Umbilical cord (tissue), 2 donors: ENCODE results near the gene ZYX. TPM values are rescaled to one million over a fixed set of nuclear protein-coding genes. Genes with fewer than 3 reads are reported as not detected.
"Not testable (repeated sequence)": the region's sequence is repeated elsewhere in the genome, so short reads cannot be mapped to it uniquely, and the experiment has no call there.

Source experiments
- DNase-seq: peaks from one replicate; pipeline ENCODE4 v3.0.0-alpha.2; 2015; ENCODE audit warnings: low spot score
- total RNA-seq: library from RNA; depleted of rRNA; stranded (reverse); fragments of >200 nt; gene quantifications from one replicate; pipeline ENCODE4 v1.2.3, GENCODE V29; 2014; ENCODE audit warnings: low replicate concordance; ENCODE audit not compliant: insufficient read depth

Gene ZYX
- total RNA-seq, 1 donor from 2014 or later: 42.1 TPM

DNA sequence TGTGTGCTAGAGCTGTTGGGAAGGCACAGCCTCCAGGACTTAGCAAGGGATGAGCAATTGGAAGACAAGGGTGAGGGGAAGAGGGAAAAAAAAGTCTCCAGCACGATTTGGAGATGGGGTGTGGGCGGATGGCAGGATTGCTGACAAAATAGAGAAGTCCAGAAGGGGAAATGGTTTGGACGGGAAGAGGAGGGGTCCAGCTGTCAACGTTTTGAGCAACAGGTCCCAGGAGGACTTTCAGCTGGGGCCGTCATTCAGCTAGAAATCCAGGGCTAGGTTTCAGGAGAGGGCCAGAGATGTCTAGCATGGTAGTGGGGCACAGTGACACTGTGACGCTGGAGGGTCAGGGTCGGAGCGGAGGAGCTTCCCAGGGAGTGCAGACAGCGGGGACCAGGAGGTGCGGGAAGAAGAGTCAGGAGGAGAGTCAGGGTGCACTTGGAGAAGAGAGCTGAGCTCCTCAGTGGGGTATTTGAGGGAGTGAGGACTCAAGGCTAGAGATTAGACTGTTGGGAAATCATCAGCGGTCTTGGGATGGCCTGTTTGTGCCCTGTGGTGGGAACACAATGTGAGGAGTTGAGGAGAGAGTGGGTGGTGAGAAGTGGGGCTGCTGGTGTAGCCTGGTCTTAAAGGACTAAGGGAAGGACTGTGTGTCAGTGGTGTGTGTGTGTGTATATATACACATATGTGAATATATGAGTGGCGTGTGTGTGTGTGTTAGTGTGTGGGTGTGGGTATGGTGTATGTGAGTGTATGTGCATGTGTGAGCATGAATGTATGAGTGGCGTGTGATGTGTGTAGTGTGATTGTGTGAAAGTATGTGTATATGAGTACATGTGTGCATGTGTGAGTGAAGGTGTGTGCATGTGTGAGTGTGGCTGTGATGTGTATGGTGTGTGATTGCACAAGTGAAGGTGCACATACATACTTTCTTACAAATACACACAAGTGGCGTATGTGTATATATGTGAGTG is 3.8 kb downstream of the ZYX start:
- no peak for DNase-seq

DNA sequence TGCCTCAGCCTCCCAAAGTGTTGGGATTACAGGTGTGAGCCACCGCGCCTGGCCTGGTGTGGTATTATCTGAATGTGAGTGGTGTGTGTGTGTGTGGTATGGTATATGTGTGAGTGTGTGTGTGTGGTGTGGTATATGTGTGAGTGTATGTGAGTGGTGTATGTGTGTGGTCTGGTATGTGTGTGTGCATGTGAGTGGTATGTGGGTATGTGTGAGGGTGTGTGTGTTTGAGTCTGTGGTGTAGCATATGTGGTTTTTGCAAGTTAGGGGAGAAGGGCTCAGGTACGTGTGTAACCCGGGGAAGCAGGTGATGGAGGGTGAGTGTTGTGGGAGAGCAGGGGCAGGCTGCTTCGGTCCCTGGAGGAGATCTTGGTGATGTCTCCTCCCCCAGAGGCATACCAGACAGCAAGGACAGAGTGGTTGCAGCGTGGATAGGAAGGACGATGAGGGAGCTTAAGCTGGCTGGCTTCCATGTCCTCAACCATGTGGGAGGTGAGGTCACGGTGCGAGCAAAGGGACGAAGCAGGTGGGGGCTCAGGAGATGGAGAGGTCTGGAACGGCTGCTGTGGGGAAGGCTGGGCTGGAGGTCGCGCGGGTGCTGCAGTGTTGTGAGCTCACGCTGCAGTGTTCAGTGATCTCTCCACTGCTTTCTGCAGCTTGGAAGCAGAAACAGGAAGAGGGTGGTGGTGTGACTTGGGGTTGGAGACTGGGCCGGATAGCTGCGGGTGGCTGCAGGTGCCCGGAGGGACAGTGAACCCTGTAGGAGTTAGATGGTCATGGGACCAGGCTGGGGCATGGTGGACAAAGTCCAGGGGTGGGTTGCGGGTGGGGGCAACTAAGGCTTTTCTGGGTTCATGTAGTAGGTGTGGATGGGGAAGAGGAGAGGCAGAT is 5.0 kb downstream of the ZYX start:
- DNase-seq: no peak

DNA sequence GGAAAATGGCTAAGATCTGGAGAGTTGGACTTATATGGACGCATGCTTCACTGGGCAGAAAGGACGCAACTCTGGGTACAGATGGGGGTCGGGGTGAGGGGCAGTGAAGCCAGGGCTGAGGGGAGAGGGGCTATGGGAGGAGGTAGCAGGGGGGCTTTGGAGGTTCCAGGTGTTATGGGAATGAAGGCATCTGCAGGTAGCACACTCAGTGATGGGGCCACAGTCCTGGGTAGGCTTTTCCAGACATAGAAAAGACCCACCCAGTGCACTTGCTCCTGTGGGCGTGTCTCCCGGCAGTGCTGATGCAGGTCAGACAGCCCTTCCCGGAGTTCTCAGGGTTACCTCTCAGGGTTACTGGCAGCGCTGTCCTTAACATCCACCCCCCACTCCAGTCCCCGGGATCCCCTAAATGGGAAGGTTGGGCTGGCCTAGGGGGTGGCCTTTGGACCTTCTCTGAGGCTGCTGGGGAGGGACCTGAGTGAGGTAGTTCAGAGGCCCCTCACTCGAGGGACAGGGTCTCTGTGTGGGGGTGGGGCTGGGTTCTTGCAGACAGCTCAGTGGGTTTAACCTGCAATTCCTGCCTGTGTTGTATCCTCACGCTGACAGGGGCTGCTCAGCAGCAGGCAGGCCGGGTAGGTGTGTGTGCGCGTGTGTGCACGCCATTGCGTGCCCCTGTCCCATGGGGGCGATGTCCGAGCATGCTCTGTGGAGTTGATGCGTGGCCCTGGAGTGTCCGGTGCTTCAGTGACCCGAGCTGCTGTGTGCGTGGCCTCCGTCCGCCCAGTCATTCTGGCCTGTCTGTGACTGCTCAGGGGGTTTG is 6.2 kb downstream of the ZYX start:
- DNase-seq: no peak

DNA sequence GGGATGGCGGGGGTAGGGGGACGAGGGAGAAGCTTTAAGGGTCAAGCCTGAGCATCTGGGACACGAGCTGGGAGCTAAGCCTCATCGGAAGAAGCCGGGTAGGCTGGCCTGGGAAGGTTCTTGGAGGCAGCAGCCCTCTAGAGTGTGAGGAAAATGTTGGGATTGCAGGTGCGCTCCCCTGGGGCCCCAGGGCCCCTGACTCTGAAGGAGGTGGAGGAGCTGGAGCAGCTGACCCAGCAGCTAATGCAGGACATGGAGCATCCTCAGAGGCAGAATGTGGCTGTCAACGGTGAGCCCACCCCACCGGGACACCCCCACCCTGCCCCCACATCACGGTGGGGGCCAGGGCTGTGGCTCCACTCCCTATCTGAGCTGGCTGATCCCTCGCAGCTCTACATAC is 6.9 kb downstream of the ZYX start:
- no peak for DNase-seq

DNA sequence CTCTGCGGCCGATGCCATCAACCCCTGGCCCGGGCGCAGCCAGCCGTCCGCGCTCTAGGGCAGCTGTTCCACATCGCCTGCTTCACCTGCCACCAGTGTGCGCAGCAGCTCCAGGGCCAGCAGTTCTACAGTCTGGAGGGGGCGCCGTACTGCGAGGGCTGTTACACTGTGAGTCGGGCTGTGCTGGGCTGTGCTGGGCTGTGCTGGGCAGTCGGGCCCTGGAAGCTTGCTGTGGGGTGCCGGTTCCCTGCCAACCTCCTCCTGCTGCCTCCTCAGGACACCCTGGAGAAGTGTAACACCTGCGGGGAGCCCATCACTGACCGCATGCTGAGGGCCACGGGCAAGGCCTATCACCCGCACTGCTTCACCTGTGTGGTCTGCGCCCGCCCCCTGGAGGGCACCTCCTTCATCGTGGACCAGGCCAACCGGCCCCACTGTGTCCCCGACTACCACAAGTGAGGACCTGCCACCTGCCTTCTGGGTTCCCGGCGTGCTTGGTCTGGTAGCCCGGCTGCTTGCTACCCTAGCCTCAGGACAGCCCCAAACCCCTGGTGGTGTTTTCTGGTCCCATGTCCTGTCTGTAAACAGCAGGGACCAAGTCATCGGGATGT is 7.5 kb downstream of the ZYX start:
- DNase-seq: no peak

DNA sequence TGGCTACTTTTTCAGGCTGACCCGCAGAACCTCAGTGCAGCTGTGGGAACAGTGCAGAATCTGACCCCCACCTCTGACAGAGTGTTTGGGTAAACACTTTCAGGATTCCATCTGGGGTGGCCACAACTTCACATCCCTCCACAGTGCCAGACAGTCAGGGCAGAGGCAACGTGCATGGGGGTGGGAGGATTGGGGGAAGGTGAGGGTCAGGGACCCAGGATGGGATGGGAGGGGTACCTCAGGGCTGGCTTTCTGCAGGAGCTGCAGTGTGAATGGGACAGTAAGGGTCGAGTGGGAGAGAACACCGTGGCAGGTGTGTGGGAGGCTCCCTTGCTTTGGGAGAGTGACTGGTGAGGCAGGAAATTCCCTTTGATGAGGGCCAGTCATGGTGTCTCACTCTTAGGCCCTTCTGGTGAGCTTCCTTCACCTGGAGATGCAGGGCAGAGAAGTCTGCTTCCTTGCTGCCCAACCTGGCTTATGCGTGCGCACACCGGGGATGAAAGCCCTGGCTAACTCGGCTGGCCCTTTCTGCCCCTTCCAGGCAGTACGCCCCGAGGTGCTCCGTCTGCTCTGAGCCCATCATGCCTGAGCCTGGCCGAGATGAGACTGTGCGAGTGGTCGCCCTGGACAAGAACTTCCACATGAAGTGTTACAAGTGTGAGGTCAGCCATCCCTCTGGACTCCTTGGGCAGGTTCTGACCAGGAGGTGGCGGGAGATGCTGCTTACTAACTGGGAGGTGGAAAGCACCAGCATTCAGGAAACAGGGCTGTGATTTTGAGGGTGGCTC is 8.4 kb downstream of the ZYX start:
- no peak for DNase-seq

DNA sequence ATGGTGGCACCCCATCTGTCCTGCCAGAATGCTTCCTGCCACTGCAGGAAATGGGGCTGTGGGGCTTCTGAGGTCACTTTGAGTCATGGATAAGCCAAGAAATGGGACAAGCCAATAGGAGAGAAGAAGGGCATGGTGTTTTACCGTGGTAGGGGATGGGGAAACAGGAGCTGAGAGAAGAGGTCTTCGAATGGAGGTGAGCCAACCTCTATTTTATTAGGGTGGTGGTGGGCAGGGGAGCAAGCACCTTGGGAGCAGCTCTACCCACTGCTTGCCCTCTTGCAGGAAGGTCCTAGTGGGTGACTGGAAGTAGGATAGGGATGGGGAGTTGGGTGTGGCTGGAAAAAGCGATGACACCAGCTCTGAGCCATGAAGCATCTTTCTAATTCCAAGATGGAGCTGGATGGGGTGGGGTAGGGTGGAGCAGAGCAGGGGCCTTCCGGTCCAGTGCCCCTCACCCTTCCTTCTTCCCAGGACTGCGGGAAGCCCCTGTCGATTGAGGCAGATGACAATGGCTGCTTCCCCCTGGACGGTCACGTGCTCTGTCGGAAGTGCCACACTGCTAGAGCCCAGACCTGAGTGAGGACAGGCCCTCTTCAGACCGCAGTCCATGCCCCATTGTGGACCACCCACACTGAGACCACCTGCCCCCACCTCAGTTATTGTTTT is 9.1 kb downstream of the ZYX start:
- DNase-seq: no peak

DNA sequence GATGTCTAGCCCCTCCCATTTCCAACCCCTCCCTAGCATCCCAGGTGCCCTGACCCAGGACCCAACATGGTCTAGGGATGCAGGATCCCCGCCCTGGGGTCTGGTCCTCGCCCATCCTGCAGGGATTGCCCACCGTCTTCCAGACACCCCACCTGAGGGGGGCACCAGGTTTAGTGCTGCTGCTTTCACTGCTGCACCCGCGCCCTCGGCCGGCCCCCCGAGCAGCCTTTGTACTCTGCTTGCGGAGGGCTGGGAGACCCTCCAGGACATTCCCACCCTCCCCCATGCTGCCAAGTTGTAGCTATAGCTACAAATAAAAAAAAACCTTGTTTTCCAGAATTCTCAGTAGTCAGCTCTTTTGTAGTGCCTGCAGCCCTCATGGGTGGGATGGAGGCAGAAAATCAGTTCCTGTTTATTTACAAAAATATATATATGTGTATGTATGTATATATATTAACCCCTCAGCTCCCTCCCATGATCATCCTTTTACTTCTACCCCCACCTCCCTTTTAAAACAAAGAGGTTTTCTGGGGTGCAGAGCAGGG is 9.7 kb downstream of the ZYX start:
- DNase-seq: no peak

DNA sequence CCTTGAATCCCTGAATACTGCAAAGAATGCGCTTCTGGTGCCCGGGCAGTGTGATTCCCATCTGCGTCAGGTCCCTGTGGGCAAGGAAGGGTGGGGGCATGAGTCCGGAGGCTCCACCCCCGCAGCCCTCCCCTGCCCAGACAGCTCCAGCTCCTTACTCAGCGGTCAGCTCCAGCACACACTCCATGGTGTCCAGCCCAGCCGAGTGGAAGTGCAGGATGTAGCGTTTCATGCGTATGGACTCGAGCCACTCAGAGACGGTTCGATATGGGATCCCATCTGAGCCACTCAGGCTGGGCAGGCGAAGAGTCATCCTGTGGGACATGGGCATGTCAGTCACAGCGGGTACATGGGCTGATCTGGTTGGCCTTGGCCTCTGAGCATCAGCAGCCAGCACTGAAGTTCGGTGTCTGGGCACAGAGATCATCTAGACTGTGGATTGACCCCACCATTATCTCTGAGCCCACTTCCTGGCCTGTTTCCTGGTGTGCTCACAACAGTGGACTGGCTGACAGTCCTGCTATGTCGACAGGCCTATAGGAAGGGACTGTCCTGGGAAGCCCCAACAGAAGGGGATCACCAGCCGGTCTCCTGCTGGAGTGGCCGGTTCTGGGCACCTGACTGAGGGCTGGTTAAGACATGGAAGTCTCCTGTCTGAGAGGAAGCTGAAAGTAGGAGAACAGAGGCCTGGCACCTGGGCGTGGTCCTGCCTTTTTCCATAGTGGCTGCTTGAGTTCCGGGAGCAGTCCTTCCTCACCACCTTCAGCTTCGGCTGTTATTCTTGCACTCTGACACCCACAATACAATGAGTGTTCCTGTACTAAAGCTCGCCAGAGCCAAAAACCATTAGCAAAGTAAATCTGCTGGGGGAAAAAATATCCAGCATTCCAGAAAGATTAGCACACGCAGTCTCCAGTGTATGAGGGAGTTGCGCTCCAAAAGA is 10.6 kb downstream of the ZYX start:
- DNase-seq: peak; percentile 66

DNA sequence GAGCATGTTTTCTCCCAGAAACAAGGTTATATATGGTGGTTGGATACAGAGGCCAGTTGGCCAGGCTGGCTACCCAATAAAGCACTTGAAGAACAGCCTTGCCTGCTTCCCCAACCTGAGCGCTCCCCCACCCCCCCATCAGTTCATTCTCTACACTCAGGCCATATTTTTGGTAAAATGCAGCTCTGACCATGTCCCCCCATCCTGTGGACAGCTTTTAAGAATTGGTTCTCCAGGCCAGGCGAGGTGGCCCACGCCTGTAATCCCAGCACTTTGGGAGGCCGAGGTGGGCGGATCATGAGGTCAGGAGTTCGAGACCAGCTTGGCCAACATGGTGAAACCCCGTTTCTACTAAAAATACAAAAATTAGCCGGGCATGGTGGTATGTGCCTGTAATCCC is 11.3 kb downstream of the ZYX start:
- not testable (repeated sequence) for DNase-seq

DNA sequence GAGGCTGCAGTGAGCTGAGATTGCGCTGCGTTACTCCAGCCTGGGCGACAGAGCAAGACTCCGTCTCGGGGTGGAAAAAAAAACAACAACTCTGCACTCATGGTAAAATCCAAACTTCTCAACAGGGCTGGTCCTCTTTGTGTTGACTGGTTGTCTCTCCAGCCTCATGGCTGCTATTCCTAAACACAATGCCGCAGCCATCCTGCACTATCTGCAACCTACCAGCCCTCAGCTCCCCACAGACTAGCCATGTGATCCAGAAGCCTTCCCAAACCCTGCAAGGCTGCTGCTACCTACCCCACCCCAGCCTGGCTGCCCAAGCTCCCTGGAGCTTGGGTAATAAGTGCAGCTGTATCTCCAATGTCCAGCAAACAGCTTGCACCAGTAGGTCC is 11.7 kb downstream of the ZYX start:
- no peak for DNase-seq

DNA sequence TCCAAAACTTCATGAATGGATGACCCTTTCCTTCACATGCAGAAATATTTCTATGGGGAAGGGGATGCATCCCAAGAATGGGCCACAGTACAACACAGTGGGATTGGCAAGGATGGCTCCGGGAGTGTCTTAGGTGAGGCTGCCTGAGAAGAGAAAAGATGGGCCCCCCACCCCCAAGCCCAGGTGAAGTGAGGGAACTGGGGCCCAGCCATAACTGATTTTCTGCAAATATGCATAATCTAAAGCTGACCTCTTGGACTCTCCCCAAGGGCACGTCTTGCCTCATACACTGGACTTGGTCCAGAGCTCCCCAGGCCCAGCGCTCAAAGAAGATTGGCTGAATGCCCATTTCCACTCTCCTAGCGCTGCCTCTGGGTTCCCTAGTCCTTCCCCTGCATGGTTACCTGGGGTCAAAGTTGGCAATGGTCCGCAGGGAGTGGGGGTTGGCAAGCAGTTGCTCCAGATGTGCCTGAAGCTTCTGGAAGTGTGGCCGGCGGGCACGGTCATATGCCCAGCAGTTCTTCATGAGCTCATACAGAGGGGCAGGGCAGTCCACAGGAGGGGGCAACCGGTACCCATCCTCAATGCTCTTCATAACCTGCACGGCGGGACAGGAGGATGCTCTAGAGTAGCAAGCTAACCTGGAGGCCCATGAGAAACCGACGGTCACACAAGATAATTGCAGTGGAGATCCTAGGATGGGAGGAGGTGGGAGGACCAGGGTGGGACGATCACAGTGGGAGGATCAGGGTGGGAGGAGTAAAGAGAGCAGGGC is 12.3 kb downstream of the ZYX start:
- peak; percentile 49 for DNase-seq

DNA sequence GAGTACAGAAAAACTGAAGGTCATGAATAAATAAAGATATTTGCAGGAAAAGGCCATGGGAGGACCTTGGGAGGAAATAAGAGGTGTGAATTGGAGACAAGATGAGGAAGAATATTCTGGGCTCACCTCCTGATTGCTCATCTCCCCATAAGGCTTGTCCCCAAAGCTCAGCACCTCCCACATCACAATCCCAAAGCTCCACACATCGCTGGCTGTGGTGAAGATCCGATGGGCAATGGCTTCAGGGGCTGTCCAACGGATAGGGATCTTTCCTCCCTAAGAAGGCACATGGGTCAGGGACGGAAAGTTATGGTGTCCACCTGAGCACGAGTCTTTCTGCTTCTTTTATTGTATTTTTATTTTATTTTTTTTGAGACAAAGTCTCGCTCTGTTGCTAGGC is 12.9 kb downstream of the ZYX start:
- no peak for DNase-seq

DNA sequence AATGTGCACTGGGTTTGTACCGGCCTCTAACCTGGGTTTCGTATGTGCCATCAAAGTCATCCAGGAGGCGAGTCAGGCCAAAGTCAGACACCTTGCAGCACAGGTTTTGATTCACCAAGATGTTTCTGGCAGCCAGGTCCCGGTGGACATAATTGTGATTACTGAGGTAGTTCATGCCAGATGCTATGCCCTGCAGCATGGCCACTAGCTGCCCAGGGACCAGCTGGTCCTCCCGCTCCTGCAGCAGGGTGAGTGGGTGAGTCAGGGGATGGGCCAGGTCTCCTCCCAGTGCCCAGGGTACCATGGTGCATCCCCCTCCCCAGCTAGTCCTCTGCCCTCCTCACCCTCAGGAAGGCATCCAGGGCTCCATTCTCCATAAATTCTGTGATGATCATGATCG is 13.6 kb downstream of the ZYX start:
- no peak for DNase-seq

DNA sequence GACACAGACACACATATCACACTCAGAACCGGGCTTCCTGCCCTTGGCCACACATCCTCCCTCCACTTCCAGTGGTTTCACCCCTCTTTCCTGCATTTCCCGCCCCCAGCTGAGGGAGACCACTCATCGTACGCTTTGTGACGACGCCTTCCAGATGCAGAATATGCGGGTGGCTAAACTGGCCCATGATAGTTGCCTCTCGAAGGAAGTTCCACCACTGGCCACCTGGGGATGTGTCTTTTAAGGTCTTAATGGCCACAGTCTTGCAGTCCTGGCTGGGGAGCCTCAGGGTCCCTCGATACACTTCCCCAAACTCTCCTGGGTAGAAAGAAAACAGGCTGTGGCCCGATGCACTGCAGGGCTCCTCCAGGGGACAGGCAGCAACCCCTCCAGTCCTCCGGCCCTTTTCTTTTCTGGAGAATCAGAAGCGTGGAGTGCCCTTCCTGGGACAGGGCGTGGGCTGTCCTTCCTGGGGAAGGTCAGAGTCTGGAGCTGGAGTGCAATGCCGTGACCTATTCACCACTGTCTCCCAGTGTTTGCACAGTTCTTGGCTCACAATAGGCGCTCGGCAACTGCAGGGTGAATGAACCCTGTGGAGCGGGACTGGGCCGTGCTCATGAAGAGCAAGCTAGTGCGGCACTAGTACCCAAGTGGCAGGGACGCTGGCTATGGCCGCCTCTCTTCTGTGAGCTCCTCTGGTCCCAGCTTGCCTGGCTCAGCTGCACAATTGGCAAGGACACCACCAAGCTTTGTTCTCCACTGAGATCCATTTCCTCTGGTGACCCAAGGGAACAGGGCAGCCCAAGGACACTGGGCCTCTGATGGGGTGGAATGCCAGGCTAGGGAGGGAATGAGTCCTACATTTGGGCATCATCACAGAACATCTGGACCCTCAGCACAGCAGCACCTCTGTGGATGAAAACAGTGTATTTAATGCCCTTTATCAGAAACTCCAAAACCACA is 14.3 kb downstream of the ZYX start:
- no peak for DNase-seq

DNA sequence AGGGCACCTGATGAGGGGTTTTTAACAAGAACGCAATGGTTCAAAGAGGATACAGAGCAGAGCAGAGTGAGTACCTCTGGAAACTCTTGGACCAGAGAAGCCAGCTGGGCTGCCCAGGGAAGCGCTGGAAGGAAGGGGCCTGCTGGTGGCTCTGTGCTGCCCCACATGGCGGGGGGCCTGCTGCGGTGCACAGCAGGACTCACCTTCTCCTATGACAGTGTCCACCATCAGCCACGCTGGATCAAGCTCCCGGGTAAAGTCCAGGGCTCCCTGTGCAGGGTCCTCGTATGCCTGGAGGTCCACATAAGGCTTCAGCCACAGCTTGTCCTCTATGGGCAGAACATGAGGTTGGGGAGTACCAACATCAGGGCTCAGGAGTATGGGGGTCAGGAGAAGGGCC is 15.0 kb downstream of the ZYX start:
- DNase-seq: no peak
